Stimulated activated CD8-positive, alpha-beta memory T cell treated with anti-CD3 and anti-CD28 coated beads, Interleukin-7, amount 100 ng/mL, for 24 hours (primary cell): ENCODE results near the gene DNAI1.

Experiments
- DNase-seq: peaks from one replicate; pipeline ENCODE4 v3.0.0-alpha.2; 2020; ENCODE audit warnings: low read depth

The DNAI1 gene

DNA sequence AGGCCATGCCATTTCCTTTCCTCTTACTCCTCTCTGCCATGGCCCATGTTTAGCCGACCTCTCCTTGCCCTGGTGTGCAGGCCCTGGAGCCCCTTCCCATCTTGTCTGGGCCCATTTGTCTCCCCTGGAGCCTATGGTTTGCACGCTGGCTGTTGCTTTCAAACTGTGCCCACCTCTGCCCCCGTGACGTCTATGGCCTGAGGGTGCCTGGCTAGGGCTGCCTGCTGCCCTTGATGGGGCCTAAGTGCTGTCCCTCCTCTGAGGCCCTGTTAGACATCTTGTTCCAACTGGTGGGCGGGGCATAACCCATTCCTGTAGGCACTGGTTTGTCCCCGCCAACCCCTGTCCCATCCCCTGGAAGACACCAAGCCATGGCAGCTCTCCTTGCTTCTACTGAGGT, 86.9 kb downstream of the DNAI1 start:
- DNase-seq: no peak

DNA sequence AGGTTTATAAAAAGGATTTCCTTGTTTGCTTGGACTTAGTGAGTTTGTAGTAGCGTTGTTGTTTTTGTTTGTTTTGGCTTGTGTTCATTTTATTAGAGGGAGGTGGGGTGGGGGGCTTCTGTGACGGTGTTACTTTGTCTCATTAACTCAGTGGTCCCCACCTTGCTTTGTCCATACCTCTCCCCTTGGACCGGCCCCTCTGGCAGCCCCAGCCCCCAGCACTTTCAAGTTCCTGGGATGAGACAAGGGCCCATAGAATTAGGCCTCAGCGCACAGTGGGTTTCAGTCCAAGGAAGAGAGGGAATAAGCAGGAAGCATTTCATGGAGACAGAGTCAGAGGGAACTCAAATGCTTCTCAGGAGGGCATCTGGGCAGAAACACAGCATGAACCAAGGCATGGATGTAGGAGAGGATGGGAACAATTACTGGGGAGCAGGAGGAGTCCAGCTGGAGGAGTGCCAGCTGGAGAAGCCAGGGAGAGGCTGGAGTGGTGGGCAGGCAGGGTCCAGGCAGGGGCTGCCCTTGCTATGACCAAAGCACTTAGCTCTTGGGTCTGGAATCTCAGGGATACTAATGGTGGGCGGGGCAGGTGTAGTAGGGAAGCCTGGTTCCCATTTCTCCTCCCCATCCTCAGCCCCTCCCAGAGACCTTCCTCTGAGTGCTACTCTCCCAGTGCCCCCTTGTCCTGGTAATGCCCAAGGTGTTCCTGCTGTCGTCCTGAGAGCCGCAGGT, 87.7 kb downstream of the DNAI1 start:
- no peak for DNase-seq

DNA sequence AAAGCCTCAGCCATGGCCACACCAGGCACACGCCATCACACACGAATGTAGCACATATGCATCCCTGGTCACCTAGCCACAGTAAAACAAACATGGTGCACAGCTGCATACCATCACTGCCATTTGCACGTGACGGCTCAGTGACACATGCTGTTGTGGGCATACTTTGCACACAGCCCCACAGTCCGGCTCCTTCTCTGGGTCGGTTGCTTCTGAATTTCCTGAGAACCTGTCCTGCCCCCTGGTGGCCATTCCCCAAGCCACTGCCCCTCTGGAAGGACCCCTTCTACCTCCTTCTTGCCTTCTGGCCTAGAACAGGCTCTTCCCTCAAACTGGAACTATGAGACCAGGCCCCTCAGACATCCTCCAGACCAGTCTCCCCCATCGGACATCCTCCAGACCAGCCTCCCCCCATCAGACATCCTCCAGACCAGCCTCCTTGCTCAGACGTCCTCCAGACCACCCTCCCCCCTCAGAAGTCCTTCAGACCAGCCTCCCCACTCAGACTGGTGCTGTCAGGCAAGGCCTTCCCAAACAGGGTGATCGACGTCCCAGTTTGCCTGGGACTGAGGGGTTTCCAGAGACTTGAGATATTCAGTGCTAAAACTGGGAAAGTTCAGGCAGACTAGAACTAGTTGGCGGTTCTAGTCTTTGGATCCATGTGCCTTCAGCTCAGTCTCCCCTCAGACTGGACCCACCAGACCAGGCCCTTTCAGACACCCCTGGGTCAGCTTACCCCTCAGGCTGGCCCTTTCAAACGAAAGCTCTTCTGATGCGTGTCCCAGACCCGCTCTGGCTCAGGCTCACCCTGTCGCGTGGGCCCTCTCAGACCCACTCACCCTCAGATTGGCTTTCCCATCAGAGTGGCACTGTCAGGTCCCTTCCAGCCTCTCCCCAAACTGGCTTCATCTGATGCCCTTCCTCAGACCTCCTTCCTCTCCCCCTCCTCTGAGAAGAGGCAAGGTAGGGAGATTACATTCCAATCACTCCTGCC, 88.5 kb downstream of the DNAI1 start:
- DNase-seq: peak; percentile 45

DNA sequence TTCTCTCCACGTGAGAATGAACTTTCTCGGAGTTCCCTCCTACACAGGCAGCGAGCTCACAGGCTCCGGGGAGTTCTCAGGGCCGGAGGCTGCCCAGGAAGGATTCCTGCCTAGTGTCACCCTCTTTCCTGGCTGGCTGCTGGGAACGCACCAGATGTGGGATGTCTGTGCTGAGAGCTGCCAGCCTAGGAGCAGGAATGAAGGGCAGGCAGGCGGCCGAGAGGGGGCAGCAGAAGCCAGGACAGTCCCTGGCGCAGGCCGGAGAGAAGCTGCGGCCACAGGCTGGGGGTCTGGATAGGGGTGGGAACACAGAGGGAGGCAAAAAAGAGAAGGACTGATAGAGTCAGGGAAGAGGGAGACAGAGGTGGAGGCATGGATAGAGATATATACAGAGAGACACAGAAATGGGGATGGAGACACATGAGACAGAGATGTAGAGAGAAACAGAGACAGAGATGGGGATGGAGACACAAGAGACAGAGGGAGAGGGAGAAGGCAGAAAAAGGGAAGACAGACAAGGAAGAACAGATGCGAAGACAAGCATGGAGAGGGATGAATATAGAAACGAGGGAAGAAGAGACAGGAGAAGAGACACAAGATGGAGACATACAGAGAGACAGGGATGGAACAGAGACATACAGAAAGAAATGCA, 89.5 kb downstream of the DNAI1 start:
- DNase-seq: peak; percentile 5

DNA sequence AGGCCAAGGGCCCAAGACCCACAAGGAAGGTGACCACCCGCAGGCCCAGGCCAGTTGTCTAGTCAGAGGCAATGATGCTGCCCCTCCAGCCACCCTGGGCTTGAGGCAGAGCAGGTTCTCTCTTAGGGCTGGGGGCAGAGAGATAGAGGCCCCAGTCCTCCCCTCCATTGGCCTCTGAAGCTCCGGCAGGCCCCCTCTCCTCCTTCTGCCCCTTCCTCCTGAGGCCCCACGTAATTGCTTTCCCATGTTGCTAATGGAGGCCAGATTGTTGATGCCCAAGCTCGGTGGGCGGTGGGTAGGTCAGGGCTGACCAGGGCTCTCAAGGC, 90.8 kb downstream of the DNAI1 start:
- no peak for DNase-seq

DNA sequence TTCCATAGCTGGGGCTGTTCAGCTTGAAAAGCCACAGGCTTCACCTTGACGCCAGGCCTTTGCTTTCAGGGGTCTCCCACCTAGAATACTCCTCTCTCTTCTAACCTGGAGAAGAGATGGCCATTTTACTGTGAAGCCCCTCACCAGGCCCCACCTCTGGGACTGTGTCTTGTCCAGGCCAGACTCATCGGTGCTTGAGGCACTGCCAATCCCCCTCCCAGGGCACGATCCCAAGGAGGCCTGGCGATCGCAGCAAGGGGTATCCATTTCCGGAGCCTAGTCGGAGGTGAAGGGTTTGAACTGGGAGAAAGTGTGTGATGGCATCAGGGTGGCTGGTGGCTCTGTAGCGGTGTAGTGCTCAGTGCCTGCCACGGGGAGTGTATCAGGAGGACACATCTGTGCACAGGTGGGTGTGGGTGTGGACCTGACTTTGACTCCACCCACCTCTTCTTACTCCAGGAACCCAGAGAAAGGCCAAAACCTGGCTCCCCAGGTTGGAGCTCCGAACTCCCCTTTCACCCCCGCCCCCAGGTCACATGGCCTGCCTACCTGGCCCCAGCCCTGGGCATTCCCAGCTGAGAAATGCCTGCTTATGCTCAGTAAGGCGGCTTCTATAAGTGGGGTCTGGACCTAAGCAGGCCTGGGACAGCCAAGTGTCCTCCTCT, 91.5 kb downstream of the DNAI1 start:
- DNase-seq: no peak

DNA sequence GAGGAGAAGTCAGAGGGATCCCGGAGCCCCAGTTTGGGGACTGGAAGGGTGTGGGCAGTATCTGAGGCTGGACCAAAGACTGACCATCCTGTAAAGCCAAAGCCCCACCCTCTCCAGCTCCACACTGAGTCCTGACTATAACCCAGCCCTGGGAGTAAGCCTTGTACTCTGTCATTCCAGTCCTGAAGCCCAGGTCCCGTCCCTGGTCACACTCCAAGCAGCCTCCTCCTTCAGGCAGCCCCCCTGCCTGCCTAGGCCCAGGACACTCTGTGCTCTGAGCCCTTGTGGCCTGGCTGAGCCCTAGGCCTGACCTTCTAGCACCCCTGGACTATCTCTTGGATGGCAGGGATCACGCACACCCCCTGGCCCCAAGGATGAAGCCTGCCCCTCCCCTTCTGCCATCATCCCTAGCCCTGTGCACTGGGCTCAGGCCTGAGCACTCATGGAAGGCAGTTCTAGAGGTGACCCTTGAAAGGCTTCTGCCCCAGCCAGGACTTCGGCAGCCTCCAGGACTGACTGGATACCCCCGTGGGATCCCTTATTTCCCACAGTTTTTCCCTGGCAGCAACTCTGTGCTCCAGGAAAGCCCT, 92.2 kb downstream of the DNAI1 start:
- no peak for DNase-seq

DNA sequence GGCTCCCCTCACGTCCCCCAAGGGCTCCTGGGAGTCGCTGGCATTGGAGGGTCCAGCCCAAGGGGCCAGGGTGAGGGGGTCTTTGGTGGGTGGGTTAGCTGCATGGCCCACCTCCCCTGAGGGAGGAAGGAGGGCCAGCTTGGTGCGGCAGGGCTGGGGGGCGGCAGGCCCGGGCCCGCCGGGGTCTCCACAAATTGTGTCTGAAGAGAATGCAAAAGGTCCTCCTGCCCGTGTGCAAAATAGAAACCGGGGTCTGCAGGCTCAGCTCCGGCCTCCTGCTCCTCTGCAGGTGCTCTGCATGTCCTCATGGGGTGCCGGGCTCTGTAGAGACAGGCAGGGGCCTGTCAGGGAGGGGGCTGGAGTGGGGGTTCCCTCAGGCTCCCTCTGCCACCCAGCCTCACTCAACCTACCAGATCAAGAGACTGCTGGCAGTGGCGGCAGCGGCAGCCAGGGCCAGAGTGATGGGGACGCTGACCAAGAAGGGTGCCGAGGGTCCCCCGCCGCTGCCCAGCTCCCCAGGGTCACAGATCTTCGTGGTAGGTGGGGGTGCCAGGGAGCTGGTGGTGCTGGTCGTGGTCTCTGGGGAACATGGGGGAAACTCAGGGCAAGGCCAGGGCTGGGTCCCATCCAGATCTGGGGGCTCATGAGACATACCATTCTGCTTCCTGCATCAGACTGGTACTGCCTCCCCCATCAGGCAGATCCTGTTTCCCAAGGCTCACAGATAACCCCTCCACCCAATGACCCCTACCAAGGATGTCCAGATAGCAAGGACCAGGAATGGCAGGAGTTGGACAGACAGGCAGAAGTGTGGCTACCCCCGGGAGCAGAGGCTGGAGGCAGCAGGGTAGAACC, 93.4 kb downstream of the DNAI1 start:
- no peak for DNase-seq

GRCh38 chr9:34552606-34552981, 94.0 kb downstream of the DNAI1 start:
- no peak for DNase-seq

- no peak for DNase-seq
Measured at GRCh38 chr9:34552986-34553385, 94.4 kb downstream of the DNAI1 start.

- DNase-seq: no peak
Measured at GRCh38 chr9:34553511-34554021, 95.0 kb downstream of the DNAI1 start.

DNA sequence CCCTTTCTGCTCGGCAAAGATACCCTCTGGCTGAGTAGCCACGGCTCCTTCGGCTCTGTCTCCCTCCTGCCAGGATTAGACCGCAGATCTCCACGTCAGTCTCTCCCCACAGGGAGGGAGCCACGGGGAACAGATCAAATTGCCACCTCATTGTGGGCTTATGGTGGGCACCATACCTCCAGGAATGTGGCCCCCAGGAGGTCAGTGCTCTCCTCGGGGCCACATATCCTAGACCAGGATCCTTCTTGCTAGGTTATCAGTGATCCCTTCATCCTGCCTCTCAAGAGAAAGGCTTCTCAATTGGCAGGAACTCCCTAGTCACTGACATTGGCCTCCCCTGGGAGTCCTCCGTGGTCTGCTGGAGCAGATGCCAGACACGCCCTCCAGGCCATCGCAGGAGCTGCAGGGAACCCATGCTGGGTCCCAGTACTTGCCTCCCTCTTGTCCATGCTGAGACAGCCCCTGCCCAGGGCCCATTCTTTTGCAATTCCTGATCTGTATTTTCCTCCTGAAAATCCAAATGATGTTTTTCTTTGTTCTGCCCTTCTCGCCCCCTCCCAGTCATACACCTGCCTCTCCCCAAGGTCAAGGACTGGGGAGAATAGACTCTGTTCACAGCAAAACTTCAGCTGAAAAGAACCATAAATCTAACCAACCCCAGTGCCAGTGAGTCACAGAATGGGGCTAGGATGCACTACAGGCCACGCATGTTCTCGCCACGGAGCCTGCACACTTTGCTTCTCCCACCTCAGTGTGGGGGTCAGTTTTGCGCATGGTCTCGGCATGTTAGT, 95.8 kb downstream of the DNAI1 start:
- DNase-seq: no peak

DNA sequence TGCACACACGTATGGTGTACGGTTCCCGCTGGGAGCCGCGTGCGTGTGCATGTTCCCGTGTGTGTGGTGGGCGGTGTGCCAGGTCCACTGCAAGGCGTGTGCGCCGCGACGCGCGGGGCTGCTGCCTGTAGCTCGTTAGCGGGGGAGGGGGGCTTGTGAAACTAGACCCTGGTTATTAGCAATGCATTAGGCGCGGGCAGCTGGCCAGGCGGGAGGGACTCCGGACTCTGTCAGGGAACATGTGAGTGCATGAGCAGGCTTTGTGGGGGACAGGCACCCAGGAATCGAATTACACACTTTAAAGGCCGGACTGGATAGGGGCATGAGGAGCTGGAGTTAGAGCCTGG, 96.4 kb downstream of the DNAI1 start:
- no peak for DNase-seq

- DNase-seq: no peak
Measured at GRCh38 chr9:34555500-34555899, 96.9 kb downstream of the DNAI1 start.

- no peak for DNase-seq
Measured at GRCh38 chr9:34555936-34556525, 97.4 kb downstream of the DNAI1 start.

DNA sequence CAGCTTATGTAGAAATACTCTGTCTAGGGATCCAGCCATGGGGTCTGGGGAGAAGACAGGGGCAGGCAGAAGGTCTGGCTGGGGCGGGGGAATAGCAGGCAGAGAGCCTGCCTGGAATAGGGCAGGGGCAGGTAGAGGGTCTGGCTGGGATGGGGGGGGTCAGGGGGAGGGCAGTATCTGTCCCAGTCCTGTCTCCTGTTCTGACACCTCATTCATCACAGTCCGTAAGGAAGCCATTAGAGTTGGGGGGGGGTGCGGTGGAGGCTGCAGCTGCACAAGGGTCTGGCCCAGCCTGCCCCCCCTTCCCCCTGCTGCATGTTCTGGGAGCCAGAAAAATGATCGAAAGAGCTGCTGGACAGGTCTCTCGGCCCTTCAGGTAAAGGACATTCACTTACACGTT, 98.3 kb downstream of the DNAI1 start:
- no peak for DNase-seq

GRCh38 chr9:34557426-34558321, 99.1 kb downstream of the DNAI1 start:
- no peak for DNase-seq

DNA sequence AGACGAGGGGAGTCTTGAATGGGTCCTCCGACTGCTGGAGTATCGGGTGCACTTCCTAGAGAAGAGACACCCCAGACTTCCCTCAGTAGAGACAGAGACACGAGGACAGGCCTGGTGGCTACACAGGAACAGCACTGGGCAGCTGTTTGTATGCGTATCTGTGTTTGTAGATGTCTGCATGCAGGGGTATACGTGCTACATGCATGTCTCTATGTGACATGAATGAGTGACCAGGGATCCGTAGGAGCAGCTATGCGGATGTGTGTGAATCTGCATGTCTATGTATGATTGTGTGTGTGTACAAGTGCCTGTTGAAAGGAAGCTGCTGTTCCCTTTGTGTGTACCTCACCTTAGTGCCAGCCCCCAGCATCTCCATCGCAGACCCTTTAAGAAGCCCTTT, 99.8 kb downstream of the DNAI1 start:
- no peak for DNase-seq
